ENCODE data around the gene HES1. TPM values are rescaled to one million over a fixed set of nuclear protein-coding genes. Genes with fewer than 3 reads are reported as not detected.

Gene HES1, protein sequence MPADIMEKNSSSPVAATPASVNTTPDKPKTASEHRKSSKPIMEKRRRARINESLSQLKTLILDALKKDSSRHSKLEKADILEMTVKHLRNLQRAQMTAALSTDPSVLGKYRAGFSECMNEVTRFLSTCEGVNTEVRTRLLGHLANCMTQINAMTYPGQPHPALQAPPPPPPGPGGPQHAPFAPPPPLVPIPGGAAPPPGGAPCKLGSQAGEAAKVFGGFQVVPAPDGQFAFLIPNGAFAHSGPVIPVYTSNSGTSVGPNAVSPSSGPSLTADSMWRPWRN
- 45.3 and 97.6 TPM in 2 replicates for total RNA-seq

DNA sequence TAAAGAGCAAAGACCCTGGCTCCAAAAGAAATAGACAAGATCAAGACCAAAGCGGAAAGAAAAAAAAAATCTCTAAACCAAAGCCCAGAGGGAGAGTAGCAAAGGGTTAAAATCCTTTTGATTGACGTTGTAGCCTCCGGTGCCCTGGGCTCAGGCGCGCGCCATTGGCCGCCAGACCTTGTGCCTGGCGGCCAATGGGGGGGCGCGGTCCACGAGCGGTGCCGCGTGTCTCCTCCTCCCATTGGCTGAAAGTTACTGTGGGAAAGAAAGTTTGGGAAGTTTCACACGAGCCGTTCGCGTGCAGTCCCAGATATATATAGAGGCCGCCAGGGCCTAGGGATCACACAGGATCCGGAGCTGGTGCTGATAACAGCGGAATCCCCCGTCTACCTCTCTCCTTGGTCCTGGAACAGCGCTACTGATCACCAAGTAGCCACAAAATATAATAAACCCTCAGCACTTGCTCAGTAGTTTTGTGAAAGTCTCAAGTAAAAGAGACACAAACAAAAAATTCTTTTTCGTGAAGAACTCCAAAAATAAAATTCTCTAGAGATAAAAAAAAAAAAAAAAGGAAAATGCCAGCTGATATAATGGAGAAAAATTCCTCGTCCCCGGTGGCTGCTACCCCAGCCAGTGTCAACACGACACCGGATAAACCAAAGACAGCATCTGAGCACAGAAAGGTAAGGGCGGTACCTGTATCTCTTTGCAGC lies at the start of gene HES1:
TSS of gene HES1 (plus strand) at position 343 of the 713 bp plus-strand sequence. CDS start at position 576, 233 bp downstream.

Other genes with a start within 250 kb of the HES1 start
- not detected in 2 replicates for gene CPN2, start 215.2 kb downstream of the HES1 start, total RNA-seq
- gene LRRC15, start 233.6 kb downstream of the HES1 start, total RNA-seq: not detected in 2 replicates